GM12864 (cell line): Measurements from ENCODE around the gene GREB1L.

ENCODE experiments used
- DNase-seq: peaks from one replicate; pipeline ENCODE4 v3.0.0-alpha.2; 2011; ENCODE audit warnings: low read depth
- H3K4me3 ChIP-seq: 2 replicates; pipeline ENCODE4 v1.5.1; 2011; ENCODE audit warnings: mild to moderate bottlenecking, low read depth, low read length, control low read depth
- CTCF ChIP-seq: IDR thresholded peaks from 2 replicates; pipeline ENCODE4 v1.5.1; 2011; ENCODE audit warnings: low read depth, mild to moderate bottlenecking, moderate library complexity, low read length, control low read depth, inconsistent platforms; ENCODE audit errors: missing control alignments

The GREB1L gene

GRCh38 chr18:21284540-21284939 lies 42.5 kb downstream of the GREB1L start:
- H3K4me3 ChIP-seq = no peak overlapping the region
- no peak for DNase-seq
- no peak for TF ChIP-seq CTCF

GRCh38 chr18:21289827-21290226 lies 47.8 kb downstream of the GREB1L start:
- no peak for DNase-seq
- no peak for TF ChIP-seq CTCF

GRCh38 chr18:21291106-21291505 lies 49.1 kb downstream of the GREB1L start:
- no peak overlapping the region for H3K4me3 ChIP-seq
- TF ChIP-seq CTCF = no peak
- no peak for DNase-seq

More at GRCh38 chr18:21289827-21290226, 47.8 kb downstream of the GREB1L start:
- H3K4me3 ChIP-seq = no peak overlapping the region

- H3K4me3 ChIP-seq = no peak overlapping the region
- DNase-seq = no peak
- no peak for TF ChIP-seq CTCF
These were observed 51.4 kb downstream of the GREB1L start for GRCh38 chr18:21293479-21293878.

GRCh38 chr18:21295101-21295500 lies 53.1 kb downstream of the GREB1L start:
- TF ChIP-seq CTCF = no peak
- H3K4me3 ChIP-seq = no peak overlapping the region
- DNase-seq = no peak

- DNase-seq = no peak
- TF ChIP-seq CTCF = no peak
- H3K4me3 ChIP-seq = no peak overlapping the region
These were observed 54.0 kb downstream of the GREB1L start for GRCh38 chr18:21296045-21296444.

GRCh38 chr18:21298351-21298750 lies 56.3 kb downstream of the GREB1L start:
- no peak overlapping the region for H3K4me3 ChIP-seq
- no peak for DNase-seq
- TF ChIP-seq CTCF = no peak
